Parathyroid adenoma (tissue), 2 donors: ENCODE results near the gene SLC9B1.

Experiments used
- H2AFZ ChIP-seq: fragments of 300-600 bp; sonication (generic); one replicate; pipeline ENCODE4 v1.7.0; 2017; ENCODE audit warnings: antibody characterized with exemption, mild to moderate bottlenecking
- H3K27ac ChIP-seq: fragments of 300-600 bp; sonication (generic); one replicate; pipeline ENCODE4 v1.7.0; 2017
- H3K27me3 ChIP-seq: fragments of 300-600 bp; sonication (generic); one replicate; pipeline ENCODE4 v1.7.0; 2017; ENCODE audit warnings: low read length; ENCODE audit not compliant: control insufficient read depth, insufficient read depth
- H3K36me3 ChIP-seq: fragments of 300-600 bp; sonication (generic); one replicate; pipeline ENCODE4 v1.7.0; 2017; ENCODE audit warnings: low read length; ENCODE audit not compliant: control insufficient read depth, insufficient read depth
- H3K4me1 ChIP-seq: fragments of 300-600 bp; sonication (generic); one replicate; pipeline ENCODE4 v1.7.0; 2017; ENCODE audit warnings: control low read depth
- H3K4me2 ChIP-seq: fragments of 300-600 bp; sonication (generic); one replicate; pipeline ENCODE4 v1.7.0; 2017; ENCODE audit warnings: low read length
- H3K4me3 ChIP-seq: fragments of 300-600 bp; sonication (generic); one replicate; pipeline ENCODE4 v1.7.0; 2017; ENCODE audit warnings: low read depth, low read length
- H3K79me2 ChIP-seq: fragments of 300-600 bp; sonication (generic); one replicate; pipeline ENCODE4 v1.7.0; 2017; ENCODE audit warnings: control low read depth
- H3K9ac ChIP-seq: fragments of 300-600 bp; sonication (generic); one replicate; pipeline ENCODE4 v1.7.0; 2017; ENCODE audit warnings: mild to moderate bottlenecking
- H3K9me3 ChIP-seq: fragments of 300-600 bp; sonication (generic); one replicate; pipeline ENCODE4 v1.7.0; 2017; ENCODE audit warnings: low read length; ENCODE audit not compliant: control insufficient read depth
- TF ChIP-seq, protein P1 (sequence below): fragments of 300-600 bp; sonication (generic); IDR thresholded peaks from one replicate; pipeline ENCODE4 v1.7.0; 2017; ENCODE audit warnings: antibody characterized with exemption, mild to moderate bottlenecking
- donor health status: primary hyperparathyroidism.

Gene SLC9B1

GRCh38 chr4:103044183-103044582, 24.7 kb upstream of the SLC9B1 start:
- H3K79me2 ChIP-seq: no peaks in the 10 kb centered on the region
- H3K9ac ChIP-seq: no peak overlapping the region
- no peak overlapping the region for H3K27ac ChIP-seq
- TF ChIP-seq, protein P1, sequence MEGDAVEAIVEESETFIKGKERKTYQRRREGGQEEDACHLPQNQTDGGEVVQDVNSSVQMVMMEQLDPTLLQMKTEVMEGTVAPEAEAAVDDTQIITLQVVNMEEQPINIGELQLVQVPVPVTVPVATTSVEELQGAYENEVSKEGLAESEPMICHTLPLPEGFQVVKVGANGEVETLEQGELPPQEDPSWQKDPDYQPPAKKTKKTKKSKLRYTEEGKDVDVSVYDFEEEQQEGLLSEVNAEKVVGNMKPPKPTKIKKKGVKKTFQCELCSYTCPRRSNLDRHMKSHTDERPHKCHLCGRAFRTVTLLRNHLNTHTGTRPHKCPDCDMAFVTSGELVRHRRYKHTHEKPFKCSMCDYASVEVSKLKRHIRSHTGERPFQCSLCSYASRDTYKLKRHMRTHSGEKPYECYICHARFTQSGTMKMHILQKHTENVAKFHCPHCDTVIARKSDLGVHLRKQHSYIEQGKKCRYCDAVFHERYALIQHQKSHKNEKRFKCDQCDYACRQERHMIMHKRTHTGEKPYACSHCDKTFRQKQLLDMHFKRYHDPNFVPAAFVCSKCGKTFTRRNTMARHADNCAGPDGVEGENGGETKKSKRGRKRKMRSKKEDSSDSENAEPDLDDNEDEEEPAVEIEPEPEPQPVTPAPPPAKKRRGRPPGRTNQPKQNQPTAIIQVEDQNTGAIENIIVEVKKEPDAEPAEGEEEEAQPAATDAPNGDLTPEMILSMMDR: no peak
- no peaks in the 10 kb centered on the region for H3K4me1 ChIP-seq
- no peak overlapping the region for H3K4me3 ChIP-seq
- H3K36me3 ChIP-seq: no peaks in the 10 kb centered on the region
- no peak overlapping the region for H2AFZ ChIP-seq
- no peak overlapping the region for H3K4me2 ChIP-seq
- no peaks in the 10 kb centered on the region for H3K27me3 ChIP-seq
- no peaks in the 10 kb centered on the region for H3K9me3 ChIP-seq

DNA sequence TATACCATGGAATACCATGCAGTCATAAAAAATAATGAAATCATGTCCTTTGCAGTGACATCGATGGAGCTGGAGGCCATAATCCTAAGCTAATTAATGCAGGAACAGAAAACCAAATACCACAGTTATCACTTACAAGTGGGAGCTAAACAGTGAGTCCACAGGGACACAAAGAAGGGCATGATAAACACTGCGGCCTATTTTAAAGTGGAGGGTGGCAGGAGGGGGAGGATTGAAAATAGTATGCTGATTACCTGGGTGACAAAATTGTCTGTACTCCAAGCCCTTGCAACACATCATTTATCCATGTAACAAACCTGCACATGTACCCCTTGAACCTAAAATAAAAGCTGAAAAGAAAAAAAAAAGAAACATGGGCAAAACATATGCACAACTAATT, 16.7 kb upstream of the SLC9B1 start:
- Histone ChIP-seq H3K4me3 (no peak overlapping the region), H3K4me1 (no peaks in the 10 kb centered on the region)

DNA sequence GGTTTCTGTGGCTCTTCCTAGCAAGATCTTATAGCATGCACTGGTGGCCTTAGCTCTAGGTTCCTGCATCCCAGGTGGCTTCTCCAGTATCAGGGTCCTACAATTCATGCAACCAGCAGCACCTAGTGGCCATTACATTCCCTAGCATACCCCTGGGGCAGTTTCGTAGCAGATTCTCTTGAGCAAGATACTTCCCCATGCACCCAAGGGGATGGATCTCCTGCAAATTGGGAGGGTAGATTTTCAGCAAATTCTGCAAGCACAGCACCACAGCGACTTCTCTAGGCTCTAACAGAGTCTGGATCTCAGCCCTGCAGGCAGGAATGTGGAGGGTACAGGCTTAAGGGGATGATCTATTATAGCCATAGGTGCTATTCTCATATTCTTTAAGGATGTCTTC, 13.1 kb upstream of the SLC9B1 start:
- no peak overlapping the region for H3K4me2 ChIP-seq
- H2AFZ ChIP-seq: no peak overlapping the region
- no peaks in the 10 kb centered on the region for H3K27me3 ChIP-seq
- no peaks in the 10 kb centered on the region for H3K79me2 ChIP-seq
- H3K4me3 ChIP-seq: no peak overlapping the region
- TF ChIP-seq, protein P1: peak; percentile 40
- H3K4me1 ChIP-seq: no peaks in the 10 kb centered on the region
- no peak overlapping the region for H3K27ac ChIP-seq
- no peak overlapping the region for H3K9ac ChIP-seq
- no peaks in the 10 kb centered on the region for H3K36me3 ChIP-seq
- H3K9me3 ChIP-seq: no peaks in the 10 kb centered on the region

More for the DNA sequence above, 16.7 kb upstream of the SLC9B1 start:
- no peaks in the 10 kb centered on the region for H3K36me3 ChIP-seq
- H2AFZ ChIP-seq: no peak overlapping the region
- no peaks in the 10 kb centered on the region for H3K79me2 ChIP-seq
- no peak overlapping the region for H3K4me2 ChIP-seq
- no peaks in the 10 kb centered on the region for H3K27me3 ChIP-seq
- no peak overlapping the region for H3K27ac ChIP-seq
- TF ChIP-seq, protein P1: no peak
- no peak overlapping the region for H3K9ac ChIP-seq
- H3K9me3 ChIP-seq: no peaks in the 10 kb centered on the region

- Histone ChIP-seq H3K79me2 (no peaks in the 10 kb centered on the region), H3K4me1 (no peaks in the 10 kb centered on the region), H3K27ac (no peak overlapping the region), H3K9me3 (no peaks in the 10 kb centered on the region), H3K27me3 (no peaks in the 10 kb centered on the region), H3K4me2 (no peak overlapping the region), H3K9ac (no peak overlapping the region), H2AFZ (no peak overlapping the region), H3K4me3 (no peak overlapping the region), H3K36me3 (no peaks in the 10 kb centered on the region)
- TF ChIP-seq, protein P1: no peak
Observed at GRCh38 chr4:103030791-103031190, 11.3 kb upstream of the SLC9B1 start.

GRCh38 chr4:103029300-103029699, 9.8 kb upstream of the SLC9B1 start:
- H3K4me3 ChIP-seq: no peak overlapping the region

More at GRCh38 chr4:103029300-103029699, 9.8 kb upstream of the SLC9B1 start:
- no peak overlapping the region for H3K4me2 ChIP-seq
- H3K4me1 ChIP-seq: no peaks in the 10 kb centered on the region
- no peaks in the 10 kb centered on the region for H3K9me3 ChIP-seq
- H3K36me3 ChIP-seq: no peaks in the 10 kb centered on the region
- no peak overlapping the region for H2AFZ ChIP-seq
- no peak overlapping the region for H3K9ac ChIP-seq
- no peaks in the 10 kb centered on the region for H3K79me2 ChIP-seq
- TF ChIP-seq, protein P1: no peak
- no peak overlapping the region for H3K27ac ChIP-seq
- no peaks in the 10 kb centered on the region for H3K27me3 ChIP-seq
